Hematopoietic multipotent progenitor cell treated with erythropoietin and hydrocortisone succinate and interleukin-3 and kit ligand, for 4 days (in vitro differentiated cells): ENCODE measurements around the gene PI4KA.

ENCODE experiments used
- DNase-seq: peaks from one replicate; pipeline ENCODE4 v3.0.0-alpha.2; 2015

The PI4KA gene

GRCh38 chr22:20814221-20814808, 44.3 kb downstream of the PI4KA start:
- no peak for DNase-seq

GRCh38 chr22:20813056-20813455, 45.6 kb downstream of the PI4KA start:
- DNase-seq: no peak

GRCh38 chr22:20811971-20812660, 46.5 kb downstream of the PI4KA start:
- no peak for DNase-seq

- DNase-seq: no peak
These were observed 47.4 kb downstream of the PI4KA start for GRCh38 chr22:20811171-20811570.

- DNase-seq: no peak
These were observed 48.0 kb downstream of the PI4KA start for GRCh38 chr22:20810645-20811044.

GRCh38 chr22:20809538-20810185, 48.9 kb downstream of the PI4KA start:
- no peak for DNase-seq

GRCh38 chr22:20808844-20809243, 49.8 kb downstream of the PI4KA start:
- DNase-seq: no peak

- DNase-seq: no peak
These were observed 51.3 kb downstream of the PI4KA start for GRCh38 chr22:20807315-20807752.

GRCh38 chr22:20805972-20806471, 52.6 kb downstream of the PI4KA start:
- no peak for DNase-seq

GRCh38 chr22:20804650-20805049, 54.0 kb downstream of the PI4KA start:
- no peak for DNase-seq

GRCh38 chr22:20803696-20804324, 54.8 kb downstream of the PI4KA start:
- peak; percentile 78 for DNase-seq

GRCh38 chr22:20802922-20803553, 55.6 kb downstream of the PI4KA start:
- no peak for DNase-seq

GRCh38 chr22:20802452-20802851, 56.2 kb downstream of the PI4KA start:
- DNase-seq: no peak

GRCh38 chr22:20799449-20799848, 59.2 kb downstream of the PI4KA start:
- no peak for DNase-seq

GRCh38 chr22:20798974-20799373, 59.6 kb downstream of the PI4KA start:
- DNase-seq: no peak

GRCh38 chr22:20798218-20798617, 60.4 kb downstream of the PI4KA start:
- DNase-seq: no peak

- DNase-seq: no peak
These were observed 61.9 kb downstream of the PI4KA start for GRCh38 chr22:20796731-20797130.

GRCh38 chr22:20794650-20795413, 63.8 kb downstream of the PI4KA start:
- DNase-seq: peak; percentile 32

- no peak for DNase-seq
These were observed 64.6 kb downstream of the PI4KA start for GRCh38 chr22:20793748-20794649.

GRCh38 chr22:20792966-20793728, 65.5 kb downstream of the PI4KA start:
- DNase-seq: no peak
